ENCODE measurements around the gene GPR160.

DNA sequence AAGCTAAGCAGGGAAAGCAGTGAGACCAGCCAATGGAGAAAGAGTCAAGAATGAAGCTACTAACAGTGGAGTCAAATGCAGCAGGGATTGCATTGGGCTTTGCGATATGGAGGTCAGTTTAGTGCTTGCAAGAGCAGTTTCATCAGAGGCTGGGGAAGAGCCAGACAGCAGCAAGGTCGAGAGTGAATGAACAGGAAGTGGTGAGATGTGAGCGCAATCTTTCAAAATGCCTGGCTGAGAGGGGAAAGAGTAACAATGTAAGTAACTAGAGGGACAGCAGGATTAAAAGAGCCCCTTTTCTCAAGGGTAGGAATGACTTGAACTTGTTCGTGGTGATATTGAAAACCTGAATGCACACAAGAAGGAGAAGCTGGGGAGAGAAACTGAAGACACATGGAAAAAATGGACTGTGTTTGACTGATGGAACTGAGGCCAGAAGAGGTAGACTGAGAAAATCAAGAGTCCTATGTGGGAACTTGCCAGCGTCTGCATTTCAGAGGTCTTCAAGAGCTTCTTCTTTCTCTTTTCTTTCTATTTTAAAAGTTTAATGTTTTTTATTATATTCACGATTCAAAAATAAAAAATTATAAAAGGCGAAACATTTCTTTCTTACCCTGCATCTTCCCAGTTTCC, 30.6 kb upstream of the GPR160 start:
- TF ChIP-seq EZH2phosphoT487 (IDR thresholded peaks at IDR 0.05; ENCODE audit: borderline replicate concordance, low read length) = no peak
- TF ChIP-seq, protein P1, sequence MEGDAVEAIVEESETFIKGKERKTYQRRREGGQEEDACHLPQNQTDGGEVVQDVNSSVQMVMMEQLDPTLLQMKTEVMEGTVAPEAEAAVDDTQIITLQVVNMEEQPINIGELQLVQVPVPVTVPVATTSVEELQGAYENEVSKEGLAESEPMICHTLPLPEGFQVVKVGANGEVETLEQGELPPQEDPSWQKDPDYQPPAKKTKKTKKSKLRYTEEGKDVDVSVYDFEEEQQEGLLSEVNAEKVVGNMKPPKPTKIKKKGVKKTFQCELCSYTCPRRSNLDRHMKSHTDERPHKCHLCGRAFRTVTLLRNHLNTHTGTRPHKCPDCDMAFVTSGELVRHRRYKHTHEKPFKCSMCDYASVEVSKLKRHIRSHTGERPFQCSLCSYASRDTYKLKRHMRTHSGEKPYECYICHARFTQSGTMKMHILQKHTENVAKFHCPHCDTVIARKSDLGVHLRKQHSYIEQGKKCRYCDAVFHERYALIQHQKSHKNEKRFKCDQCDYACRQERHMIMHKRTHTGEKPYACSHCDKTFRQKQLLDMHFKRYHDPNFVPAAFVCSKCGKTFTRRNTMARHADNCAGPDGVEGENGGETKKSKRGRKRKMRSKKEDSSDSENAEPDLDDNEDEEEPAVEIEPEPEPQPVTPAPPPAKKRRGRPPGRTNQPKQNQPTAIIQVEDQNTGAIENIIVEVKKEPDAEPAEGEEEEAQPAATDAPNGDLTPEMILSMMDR (conservative IDR thresholded peaks at IDR 0.05; ENCODE audit: low read depth, low read length) = no peak

Measured in PC-3 (cell line).